A673 (cell line): Measurements from ENCODE around the gene NDUFA5.

Experiments used
- CTCF ChIP-seq: fragments of 300-800, 200-600 bp; sonication (generic); conservative IDR thresholded peaks from 2 replicates; pipeline ENCODE4 v1.5.1; 2017; ENCODE audit warnings: low read depth, mild to moderate bottlenecking, antibody characterized with exemption, low read length, moderate library complexity, mixed read lengths
- EZH2 ChIP-seq: fragments of 200-600 bp; sonication (generic); IDR thresholded peaks from 2 replicates; pipeline ENCODE4 v1.6.1; 2017; ENCODE audit warnings: borderline replicate concordance, low read depth, mild to moderate bottlenecking, mixed read lengths, antibody characterized with exemption, low read length; ENCODE audit not compliant: poor library complexity, severe bottlenecking

- TF ChIP-seq CTCF = no peak
- no peak for TF ChIP-seq EZH2
Measured at GRCh38 chr7:123570390-123571182, 13.0 kb upstream of the NDUFA5 start.
